Panc1 (cell line): ENCODE results near the gene FAM53B. TPM values are rescaled to one million over a fixed set of nuclear protein-coding genes. Genes with fewer than 3 reads are reported as not detected.

ENCODE experiments used
- ATAC-seq: fragments of 200-7000 bp; cut with Tn5 transposase; 2 replicates; pipeline ENCODE4 v1.9.1; 2020; ENCODE audit warnings: mild to moderate bottlenecking, moderate library complexity
- BruUV-seq: library from RNA; stranded (reverse); fragments of 400-500 nt; replicated peaks from 2 replicates; lab custom pipeline; 2021; lab: Mats Ljungman, UMichigan
- CTCF ChIA-PET: fragments of 300-600 bp; sonication (Branson Sonifier 250); formaldehyde crosslinking; loops from one replicate; lab custom pipeline; 2022; ENCODE audit warnings: antibody characterized with exemption; lab: Charles Lee
- POLR2A ChIA-PET: fragments of 300-600 bp; sonication (Branson Sonifier 250); formaldehyde crosslinking; loops from one replicate; lab custom pipeline; 2022; ENCODE audit warnings: antibody characterized with exemption; lab: Charles Lee
- DNase-seq: peaks from one replicate; pipeline ENCODE4 v3.0.0-alpha.2; 2010; ENCODE audit warnings: low read depth, low spot score
- H3K27ac ChIP-seq: 2 replicates; pipeline ENCODE4 v1.5.1; 2011; ENCODE audit warnings: mild to moderate bottlenecking, low read length, inconsistent platforms
- H3K27me3 ChIP-seq: fragments of 200-500 bp; sonication (Bioruptor generic); 2 replicates; pipeline ENCODE4 v1.6.0; 2014; ENCODE audit warnings: low read length, inconsistent platforms; ENCODE audit not compliant: control insufficient read depth, insufficient read depth
- H3K36me3 ChIP-seq: fragments of 200-500 bp; sonication (Bioruptor generic); 2 replicates; pipeline ENCODE4 v1.5.1; 2014; ENCODE audit warnings: inconsistent platforms, mild to moderate bottlenecking, low read length, moderate library complexity; ENCODE audit not compliant: control insufficient read depth, insufficient read depth
- H3K4me1 ChIP-seq: 2 replicates; pipeline ENCODE4 v1.5.1; 2011; ENCODE audit warnings: inconsistent platforms, mild to moderate bottlenecking, low read length, moderate library complexity; ENCODE audit not compliant: control insufficient read depth, insufficient read depth
- H3K4me3 ChIP-seq, 2 experiments: 2 replicates each; pipeline ENCODE4 v1.5.1; 2011 to 2012; ENCODE audit warnings: low read depth in 2 of 2, low read length in 2 of 2, mild to moderate bottlenecking in 2 of 2, inconsistent platforms in 1 of 2, moderate library complexity in 1 of 2
- H3K9me3 ChIP-seq: fragments of 200-500 bp; sonication (Bioruptor generic); 2 replicates; pipeline ENCODE4 v1.5.1; 2014; ENCODE audit warnings: low read depth, mild to moderate bottlenecking, inconsistent platforms, low read length, moderate library complexity; ENCODE audit not compliant: control insufficient read depth, insufficient read depth
- CTCF ChIP-seq: fragments of 450-650 bp; IDR thresholded peaks from 2 replicates; pipeline ENCODE4 v1.5.1; 2017; ENCODE audit warnings: mild to moderate bottlenecking
- POLR2AphosphoS5 ChIP-seq: IDR thresholded peaks from 2 replicates; pipeline ENCODE4 v1.6.1; 2012; ENCODE audit warnings: mild to moderate bottlenecking, low read depth, low read length, moderate library complexity
- REST ChIP-seq, 2 experiments: IDR thresholded peaks; 2 replicates each; pipeline ENCODE4 v1.6.1; 2011 to 2012; ENCODE audit warnings: low read depth in 2 of 2, control low read depth in 1 of 2, low read length in 1 of 2, mild to moderate bottlenecking in 1 of 2, moderate library complexity in 1 of 2; ENCODE audit not compliant: insufficient read depth in 1 of 2
- SIN3A ChIP-seq: IDR thresholded peaks from 2 replicates; pipeline ENCODE4 v1.6.1; 2012; ENCODE audit warnings: low read depth, mild to moderate bottlenecking, low read length, moderate library complexity, borderline replicate concordance; ENCODE audit not compliant: insufficient read depth
- TCF7L2 ChIP-seq: IDR thresholded peaks from 2 replicates; pipeline ENCODE4 v1.6.1; 2011; ENCODE audit warnings: mild to moderate bottlenecking, low read depth, low read length, inconsistent platforms
- in situ Hi-C: cut with HindIII; loops from 2 replicates; pipeline ENCODE4 v1.10.0; 2016; ENCODE audit warnings: low sequenced_read_pairs, low pct_unique_long_range_greater_than_20kb
- intact Hi-C: fragments of 100-400 bp; cut with micrococcal nuclease; formaldehyde crosslinking; loops from one replicate; pipeline ENCODE4 v1.10.0; 2022; ENCODE audit not compliant: unreplicated experiment
- total RNA-seq: library from RNA; stranded (reverse); gene quantifications from one replicate; pipeline ENCODE4 v1.2.1, GENCODE V29; 2021; ENCODE audit not compliant: unreplicated experiment

The FAM53B gene
- total RNA-seq, 1 experiment from 2014 or later, result 42.5 TPM

DNA sequence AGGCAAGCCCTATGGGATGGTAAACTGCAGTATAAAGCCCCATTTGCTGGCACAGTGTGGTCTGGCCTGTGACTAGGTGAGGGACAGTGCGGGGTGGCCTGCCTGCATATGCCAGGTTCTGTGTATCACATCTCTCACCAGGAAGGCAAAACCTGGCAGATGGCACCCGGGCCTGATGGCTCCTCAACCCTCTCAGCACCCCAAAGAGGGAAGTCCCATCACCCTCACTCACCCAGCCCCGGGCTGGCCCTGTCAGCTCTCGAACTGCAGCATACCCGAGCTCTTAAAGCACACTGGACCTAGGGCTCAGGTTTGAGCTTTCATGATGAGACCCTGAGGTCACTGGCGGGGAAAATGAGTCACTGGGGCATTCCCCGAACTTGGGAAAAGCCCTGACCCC lies 152.1 kb downstream of the FAM53B start:
- in situ Hi-C loops, result no loop called here
- DNase-seq (no peak), ATAC-seq (no peak)
- H3K27me3 ChIP-seq, result no peaks in the 10 kb centered on the region
- ChIA-PET POLR2A (no interaction called here), CTCF (no interaction called here)
- no peak for TF ChIP-seq SIN3A
- H3K36me3 ChIP-seq, result no peaks in the 10 kb centered on the region
- intact Hi-C loops, result no loop called here
- no peak overlapping the region for H3K27ac ChIP-seq
- no peak overlapping the region for H3K4me3 ChIP-seq
- no peaks in the 10 kb centered on the region for H3K9me3 ChIP-seq
- H3K4me1 ChIP-seq, result no peaks in the 10 kb centered on the region
- no TSS peak for BruUV-seq

DNA sequence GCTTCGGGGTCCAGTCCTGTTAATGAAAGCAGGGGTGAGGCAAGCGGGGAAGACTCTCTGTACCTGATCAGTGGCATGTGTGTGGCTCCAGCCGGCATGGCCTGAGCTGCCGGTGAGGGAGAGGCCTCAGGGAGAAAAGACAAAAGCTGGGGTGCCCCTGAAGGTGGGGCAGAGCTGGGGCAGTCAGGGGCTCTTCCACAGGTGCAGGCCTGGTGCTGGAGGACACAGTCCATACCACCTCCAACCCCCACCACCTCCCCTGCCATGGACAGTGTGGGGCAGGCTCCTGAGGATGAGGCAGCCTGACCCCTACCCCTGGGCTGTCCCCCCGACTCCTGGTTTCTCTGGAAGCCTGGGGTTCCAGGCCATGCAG lies 153.1 kb downstream of the FAM53B start:
- no peak for ATAC-seq

More for the DNA sequence above, 153.1 kb downstream of the FAM53B start:
- H3K9me3 ChIP-seq, result no peaks in the 10 kb centered on the region
- ChIA-PET POLR2A (no interaction called here), CTCF (no interaction called here)
- H3K4me1 ChIP-seq, result no peaks in the 10 kb centered on the region
- intact Hi-C loops (no loop called here), in situ Hi-C loops (no loop called here)
- H3K4me3 ChIP-seq, result no peak overlapping the region
- H3K27ac ChIP-seq, result no peak overlapping the region
- TF ChIP-seq SIN3A (no peak), TCF7L2 (no peak), CTCF (no peak), POLR2AphosphoS5 (no peak), REST (IDR thresholded peaks at IDR 0.05; ENCODE audit: insufficient read depth in 1 of 2, low read depth in 2 of 2, low read length in 1 of 2) (no peak)
- no TSS peak for BruUV-seq
- DNase-seq, result no peak
- no peaks in the 10 kb centered on the region for H3K36me3 ChIP-seq
- no peaks in the 10 kb centered on the region for H3K27me3 ChIP-seq
